SK-N-SH treated with all-trans-retinoic acid at 6 μM for 48 hours (cell line): ENCODE measurements around the gene ACOT7.

Experiments
- ATAC-seq: fragments of 200-7000 bp; cut with Tn5 transposase; 3 replicates; pipeline ENCODE4 v1.9.1; 2020; ENCODE audit warnings: mild to moderate bottlenecking, moderate library complexity
- ARNTL ChIP-seq: fragments of 450-650 bp; formaldehyde crosslinking; IDR thresholded peaks from 2 replicates; pipeline ENCODE4 v1.5.0; 2020; ENCODE audit warnings: low read depth, mild to moderate bottlenecking, moderate library complexity, borderline replicate concordance
- BACH2 ChIP-seq: fragments of 250-450 bp; sonication (Bioruptor Pico); IDR thresholded peaks from 2 replicates; pipeline ENCODE4 v1.9.0; 2021; ENCODE audit warnings: mild to moderate bottlenecking, borderline replicate concordance
- CREB5 ChIP-seq: fragments of 250-450 bp; sonication (Bioruptor Pico); IDR thresholded peaks from 2 replicates; pipeline ENCODE4 v1.5.1; 2020; ENCODE audit warnings: low read depth, mild to moderate bottlenecking, moderate library complexity
- CSDC2 ChIP-seq: fragments of 250-450 bp; sonication (Bioruptor Pico); IDR thresholded peaks from 2 replicates; pipeline ENCODE4 v1.5.0; 2020; ENCODE audit warnings: mild to moderate bottlenecking, moderate library complexity
- ESRRG ChIP-seq: fragments of 250-450 bp; sonication (Bioruptor Pico); IDR thresholded peaks from 2 replicates; pipeline ENCODE4 v1.6.1; 2021; ENCODE audit warnings: mild to moderate bottlenecking
- GLIS3 ChIP-seq: fragments of 250-450 bp; sonication (Bioruptor Pico); IDR thresholded peaks from 2 replicates; pipeline ENCODE4 v1.5.0; 2020; ENCODE audit warnings: mild to moderate bottlenecking, moderate library complexity
- ISL1 ChIP-seq: fragments of 250-450 bp; sonication (Bioruptor Pico); IDR thresholded peaks from 2 replicates; pipeline ENCODE4 v2.1.2; 2022; ENCODE audit warnings: mild to moderate bottlenecking, moderate library complexity
- OSR1 ChIP-seq: fragments of 250-450 bp; sonication (Bioruptor Pico); IDR thresholded peaks from 2 replicates; pipeline ENCODE4 v1.8.0; 2022; ENCODE audit warnings: moderate library complexity, mild to moderate bottlenecking, inconsistent platforms
- PATZ1 ChIP-seq: fragments of 250-450 bp; sonication (Bioruptor Pico); IDR thresholded peaks from 2 replicates; pipeline ENCODE4 v1.8.0; 2020; ENCODE audit warnings: mild to moderate bottlenecking, moderate library complexity, borderline replicate concordance
- POU6F1 ChIP-seq: fragments of 250-450 bp; sonication (Bioruptor Pico); IDR thresholded peaks from 2 replicates; pipeline ENCODE4 v1.8.0; 2021; ENCODE audit warnings: low read depth, mild to moderate bottlenecking, moderate library complexity, borderline replicate concordance
- PPARA ChIP-seq: fragments of 250-450 bp; sonication (Bioruptor Pico); IDR thresholded peaks from 2 replicates; pipeline ENCODE4 v1.5.0; 2020; ENCODE audit warnings: mild to moderate bottlenecking, borderline replicate concordance
- RARB ChIP-seq: fragments of 250-450 bp; sonication (Bioruptor Pico); IDR thresholded peaks from 2 replicates; pipeline ENCODE4 v1.8.0; 2021; ENCODE audit warnings: mild to moderate bottlenecking, moderate library complexity
- SNAI2 ChIP-seq: fragments of 250-450 bp; sonication (Bioruptor Pico); IDR thresholded peaks from 2 replicates; pipeline ENCODE4 v1.5.0; 2020; ENCODE audit warnings: mild to moderate bottlenecking, moderate library complexity
- TCF4 ChIP-seq: fragments of 250-450 bp; sonication (Bioruptor Pico); IDR thresholded peaks from 2 replicates; pipeline ENCODE4 v1.8.0; 2021; ENCODE audit warnings: mild to moderate bottlenecking, moderate library complexity, borderline replicate concordance
- TOX ChIP-seq: fragments of 250-450 bp; sonication (Bioruptor Pico); IDR thresholded peaks from 2 replicates; pipeline ENCODE4 v1.8.0; 2021; ENCODE audit warnings: mild to moderate bottlenecking, moderate library complexity, borderline replicate concordance
- TSHZ2 ChIP-seq: fragments of 250-450 bp; sonication (Bioruptor Pico); IDR thresholded peaks from 2 replicates; pipeline ENCODE4 v1.5.0; 2020; ENCODE audit warnings: mild to moderate bottlenecking, moderate library complexity
- ZC3H10 ChIP-seq: fragments of 250-450 bp; sonication (Bioruptor Pico); IDR thresholded peaks from 2 replicates; pipeline ENCODE4 v1.5.1; 2021; ENCODE audit warnings: mild to moderate bottlenecking, moderate library complexity
- ZFP3 ChIP-seq: fragments of 250-450 bp; sonication (Bioruptor Pico); IDR thresholded peaks from 2 replicates; pipeline ENCODE4 v1.5.0; 2020; ENCODE audit warnings: mild to moderate bottlenecking, moderate library complexity
- ZFP30 ChIP-seq: fragments of 450-650 bp; formaldehyde crosslinking; IDR thresholded peaks from 2 replicates; pipeline ENCODE4 v1.5.0; 2022; ENCODE audit warnings: mild to moderate bottlenecking, moderate library complexity
- ZNF565 ChIP-seq: fragments of 450-650 bp; formaldehyde crosslinking; conservative IDR thresholded peaks from 2 replicates; pipeline ENCODE4 v1.5.0; 2020; ENCODE audit warnings: low read depth, mild to moderate bottlenecking, moderate library complexity
- ZNF8 ChIP-seq: fragments of 450-650 bp; formaldehyde crosslinking; IDR thresholded peaks from 2 replicates; pipeline ENCODE4 v1.5.0; 2020; ENCODE audit warnings: mild to moderate bottlenecking, moderate library complexity
- TF ChIP-seq, protein P1 (sequence below): fragments of 250-450 bp; sonication (Bioruptor Pico); IDR thresholded peaks from 2 replicates; pipeline ENCODE4 v1.5.1; 2021; ENCODE audit warnings: mild to moderate bottlenecking, moderate library complexity

ACOT7 gene

GRCh38 chr1:6233376-6233775 is 160.2 kb downstream of the ACOT7 start:
- no peak for ATAC-seq
- TF ChIP-seq SNAI2 (no peak), RARB (CRISPR knock-in tag) (no peak), PPARA (CRISPR knock-in tag) (no peak), ESRRG (CRISPR knock-in tag) (no peak), TSHZ2 (CRISPR knock-in tag) (no peak), ZFP3 (CRISPR knock-in tag) (no peak)
- TF ChIP-seq, protein P1, sequence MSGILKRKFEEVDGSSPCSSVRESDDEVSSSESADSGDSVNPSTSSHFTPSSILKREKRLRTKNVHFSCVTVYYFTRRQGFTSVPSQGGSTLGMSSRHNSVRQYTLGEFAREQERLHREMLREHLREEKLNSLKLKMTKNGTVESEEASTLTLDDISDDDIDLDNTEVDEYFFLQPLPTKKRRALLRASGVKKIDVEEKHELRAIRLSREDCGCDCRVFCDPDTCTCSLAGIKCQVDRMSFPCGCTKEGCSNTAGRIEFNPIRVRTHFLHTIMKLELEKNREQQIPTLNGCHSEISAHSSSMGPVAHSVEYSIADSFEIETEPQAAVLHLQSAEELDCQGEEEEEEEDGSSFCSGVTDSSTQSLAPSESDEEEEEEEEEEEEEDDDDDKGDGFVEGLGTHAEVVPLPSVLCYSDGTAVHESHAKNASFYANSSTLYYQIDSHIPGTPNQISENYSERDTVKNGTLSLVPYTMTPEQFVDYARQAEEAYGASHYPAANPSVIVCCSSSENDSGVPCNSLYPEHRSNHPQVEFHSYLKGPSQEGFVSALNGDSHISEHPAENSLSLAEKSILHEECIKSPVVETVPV (CRISPR knock-in tag), result no peak

- TF ChIP-seq SNAI2 (no peak), PPARA (CRISPR knock-in tag) (no peak), ZNF8 (CRISPR knock-in tag) (no peak), OSR1 (no peak), ZFP30 (CRISPR knock-in tag) (no peak), ARNTL (no peak), ZFP3 (CRISPR knock-in tag) (no peak), ESRRG (CRISPR knock-in tag) (no peak), BACH2 (no peak), CSDC2 (CRISPR knock-in tag) (no peak), PATZ1 (CRISPR knock-in tag) (no peak), GLIS3 (CRISPR knock-in tag) (no peak), CREB5 (CRISPR knock-in tag) (no peak), ZNF565 (CRISPR knock-in tag) (no peak)
- TF ChIP-seq, protein P1 (CRISPR knock-in tag), result no peak
- TF ChIP-seq, all 23 proteins: peak for 0
- ATAC-seq, result no peak
These were observed 167.9 kb downstream of the ACOT7 start for GRCh38 chr1:6225651-6226050.

DNA sequence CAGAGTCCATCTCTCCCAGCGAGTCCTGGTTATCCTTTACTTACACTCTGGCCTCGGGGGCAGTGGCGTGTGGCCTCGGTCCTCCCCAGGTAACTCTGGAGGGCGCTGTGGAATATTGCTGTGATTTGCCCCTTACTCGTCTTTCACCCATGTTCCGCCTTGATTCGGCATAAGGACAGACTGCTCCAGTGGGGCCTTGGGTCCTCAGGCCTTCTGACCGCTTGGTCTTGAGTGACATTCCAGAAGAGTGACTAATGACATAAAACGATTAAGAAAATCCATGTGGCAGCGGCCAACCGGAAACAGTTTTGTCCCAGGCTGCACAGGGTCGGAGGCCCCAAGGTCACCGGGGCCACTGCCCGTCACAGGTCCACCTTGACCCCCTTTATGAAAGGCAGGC is 168.8 kb downstream of the ACOT7 start:
- ATAC-seq, result no peak
- TF ChIP-seq OSR1, result no peak
- TF ChIP-seq GLIS3 (CRISPR knock-in tag), result no peak
- TF ChIP-seq ISL1, result no peak
- no peak for TF ChIP-seq BACH2
- no peak for TF ChIP-seq POU6F1 (CRISPR knock-in tag)
- no peak for TF ChIP-seq ZC3H10 (CRISPR knock-in tag)
- TF ChIP-seq RARB (CRISPR knock-in tag), result no peak
- no peak for TF ChIP-seq ESRRG (CRISPR knock-in tag)
- TF ChIP-seq ZNF565 (CRISPR knock-in tag), result no peak
- TF ChIP-seq PPARA (CRISPR knock-in tag), result no peak
- TF ChIP-seq TOX (CRISPR knock-in tag), result no peak
- TF ChIP-seq TCF4, result no peak
- TF ChIP-seq CREB5 (CRISPR knock-in tag), result no peak
- TF ChIP-seq TSHZ2 (CRISPR knock-in tag), result no peak
